ENCODE measurements around the gene PM20D1.

PM20D1 gene

DNA sequence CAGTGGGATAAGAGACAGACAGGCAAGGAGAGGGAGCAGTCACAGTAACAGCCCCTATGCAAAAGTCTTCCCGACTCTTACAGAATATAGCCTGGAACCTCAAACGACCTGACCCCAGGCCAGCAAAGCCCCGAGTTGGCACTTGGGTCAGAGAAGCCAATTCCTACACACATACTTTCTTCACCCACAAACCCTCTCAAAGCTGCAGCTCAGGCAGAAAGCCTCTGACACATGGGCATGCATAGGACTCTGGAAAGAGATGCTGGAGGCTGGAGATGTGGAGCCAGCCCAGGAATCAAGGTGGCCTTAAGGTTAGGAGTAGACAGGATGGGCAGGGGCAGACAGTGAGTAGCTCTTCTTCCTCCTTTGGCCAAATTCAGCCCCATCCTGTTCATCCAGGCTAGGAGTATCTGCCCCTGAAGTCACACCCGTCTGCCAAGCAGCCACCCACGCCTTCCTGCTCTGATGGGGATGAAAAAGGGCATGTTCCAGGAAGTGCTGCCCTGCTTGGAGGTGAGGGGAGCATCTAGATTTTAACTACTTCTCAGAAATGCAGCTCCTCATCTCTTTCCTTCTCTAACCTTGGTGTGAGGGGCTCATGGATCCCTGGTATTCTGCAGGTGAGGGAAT lies 44.7 kb downstream of the PM20D1 start:
- no peak overlapping the region for H3K4me3 ChIP-seq (ENCODE audit: low read depth, low read length)

DNA sequence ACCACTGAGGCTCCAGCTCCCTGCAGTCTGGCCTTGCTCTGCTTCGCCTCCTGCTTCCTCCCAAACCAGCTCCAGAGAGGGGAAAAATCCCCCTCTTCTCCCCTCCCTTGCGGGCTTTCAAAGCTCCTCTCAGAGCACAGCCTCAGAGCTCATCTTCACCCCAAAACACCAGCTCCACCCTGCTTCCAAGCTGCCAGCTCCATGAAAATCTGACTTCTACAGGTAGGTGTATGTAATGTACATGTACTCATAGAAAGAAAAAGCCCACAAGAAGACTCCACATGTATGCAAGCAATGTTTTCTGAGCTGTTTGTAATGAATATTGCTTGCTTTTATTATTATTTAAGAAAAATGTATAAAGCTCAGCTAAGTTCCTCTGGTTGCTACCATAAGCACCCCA lies 45.3 kb downstream of the PM20D1 start:
- no peak overlapping the region for H3K4me3 ChIP-seq (ENCODE audit: low read depth, low read length)

DNA sequence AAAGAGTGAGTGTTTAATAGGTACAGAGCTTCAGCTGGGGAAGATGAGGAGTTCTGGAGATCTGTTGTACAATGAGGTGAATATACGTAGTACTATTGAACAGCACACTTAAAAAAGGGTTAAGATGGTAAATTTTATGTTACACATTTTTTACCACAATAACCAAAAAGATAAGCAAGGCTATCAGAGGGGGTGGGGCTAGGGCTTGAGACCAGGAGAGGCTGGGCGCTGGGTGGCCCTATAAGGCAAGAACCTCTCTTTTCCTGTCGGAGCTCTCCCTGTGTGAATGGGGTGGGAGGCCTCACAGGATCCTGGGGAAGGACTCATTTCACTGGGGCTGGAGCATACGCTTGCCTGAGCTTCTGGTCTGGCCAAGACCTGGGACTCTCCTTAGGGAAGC lies 45.9 kb downstream of the PM20D1 start:
- H3K4me3 ChIP-seq (ENCODE audit: low read depth, low read length): no peak overlapping the region

DNA sequence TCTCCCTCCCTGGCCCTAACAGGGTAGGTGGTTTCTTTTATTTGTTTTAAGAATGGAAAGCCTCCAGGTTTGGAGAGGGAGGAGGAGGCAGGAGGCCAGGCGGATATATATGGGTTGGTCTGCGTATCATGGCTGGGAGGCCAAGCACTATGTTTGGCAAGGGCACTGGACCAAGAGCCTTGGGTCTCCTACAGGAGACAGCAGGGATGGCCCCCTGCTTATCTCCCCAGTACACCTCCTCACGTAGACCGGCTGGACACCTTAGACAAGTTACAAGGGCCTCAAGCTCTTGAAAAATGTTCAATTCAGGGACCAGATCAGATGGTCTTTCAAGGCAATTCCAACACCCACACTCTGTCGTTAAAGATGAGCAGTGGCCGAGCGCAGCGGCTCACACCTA lies 47.9 kb downstream of the PM20D1 start:
- no peak overlapping the region for H3K4me3 ChIP-seq (ENCODE audit: low read depth, low read length)

DNA sequence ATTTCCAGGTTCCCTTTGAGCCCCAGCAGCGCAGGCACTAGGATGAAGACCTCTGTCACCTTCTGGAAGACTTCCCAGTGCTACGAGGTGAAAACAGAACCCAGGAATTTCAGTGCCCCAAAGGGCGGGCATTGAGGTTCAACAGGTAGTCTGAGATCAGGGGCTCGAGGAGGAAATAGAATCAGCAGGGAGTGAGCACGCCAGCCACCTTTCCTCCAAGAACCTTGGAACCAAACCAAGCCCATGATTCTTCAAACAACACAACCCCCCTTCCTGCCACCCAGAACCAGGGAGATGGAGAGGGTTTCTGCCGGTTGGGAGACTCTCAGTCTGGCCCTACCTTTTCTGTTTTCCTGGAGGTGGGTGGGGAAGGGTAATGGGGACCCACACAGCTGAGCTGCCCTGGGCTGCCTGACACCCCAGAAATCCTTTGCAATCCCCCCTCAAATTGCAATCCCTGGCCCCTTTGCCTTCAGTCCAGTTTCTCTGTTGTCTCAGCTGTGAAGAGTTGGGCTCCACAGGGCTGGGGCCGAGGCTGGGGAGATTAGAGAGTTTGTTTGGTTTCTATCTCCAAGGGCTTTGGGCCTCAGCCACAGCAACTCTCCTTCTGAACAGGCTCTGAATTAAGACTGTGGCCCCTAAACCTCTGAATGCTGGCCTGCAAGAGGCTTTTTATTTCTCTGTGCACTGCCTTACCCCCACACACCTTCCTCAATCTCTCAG lies 48.8 kb downstream of the PM20D1 start:
- no peak overlapping the region for H3K4me3 ChIP-seq (ENCODE audit: low read depth, low read length)

DNA sequence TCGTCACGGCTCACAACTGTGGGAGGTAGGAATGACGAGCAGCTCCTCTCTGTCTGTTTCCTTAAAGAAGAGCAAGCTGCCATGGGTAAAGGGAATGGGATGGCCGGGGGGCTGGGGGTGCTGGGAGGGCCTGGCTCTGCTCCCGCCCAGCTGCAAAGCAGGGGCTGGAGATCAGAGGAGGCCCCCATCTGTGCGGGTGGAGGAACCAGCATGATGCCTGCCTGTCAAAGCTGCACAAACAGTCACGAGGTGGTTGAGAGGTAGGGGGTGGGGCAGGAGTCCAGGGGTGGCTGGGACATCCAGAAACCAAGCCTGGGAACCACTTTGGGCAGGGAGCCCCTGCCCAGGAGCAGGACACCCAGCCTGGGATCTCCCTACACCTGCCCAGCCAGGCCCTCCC lies 49.5 kb downstream of the PM20D1 start:
- no peak overlapping the region for H3K4me3 ChIP-seq (ENCODE audit: low read depth, low read length)

DNA sequence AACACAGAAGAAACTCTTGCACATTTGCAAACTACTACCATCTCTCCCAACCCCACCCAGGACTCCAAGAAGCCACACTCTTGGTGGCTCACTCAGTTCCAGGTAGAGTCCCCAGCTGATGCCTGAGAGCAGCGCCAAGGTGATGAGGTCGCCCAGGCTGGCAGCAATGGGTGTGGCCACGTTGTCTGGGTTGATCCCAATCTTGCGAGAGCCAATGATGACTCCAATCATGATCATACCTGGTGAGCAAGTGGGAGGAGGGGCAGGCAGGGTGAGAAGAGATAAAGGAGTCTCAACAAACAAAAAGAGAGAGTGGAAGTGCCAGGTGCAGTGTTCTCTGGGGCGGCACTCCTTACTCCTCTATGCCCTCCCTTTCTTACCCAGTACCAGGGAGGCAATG lies 51.4 kb downstream of the PM20D1 start:
- H3K4me3 ChIP-seq (ENCODE audit: low read depth, low read length): no peak overlapping the region

DNA sequence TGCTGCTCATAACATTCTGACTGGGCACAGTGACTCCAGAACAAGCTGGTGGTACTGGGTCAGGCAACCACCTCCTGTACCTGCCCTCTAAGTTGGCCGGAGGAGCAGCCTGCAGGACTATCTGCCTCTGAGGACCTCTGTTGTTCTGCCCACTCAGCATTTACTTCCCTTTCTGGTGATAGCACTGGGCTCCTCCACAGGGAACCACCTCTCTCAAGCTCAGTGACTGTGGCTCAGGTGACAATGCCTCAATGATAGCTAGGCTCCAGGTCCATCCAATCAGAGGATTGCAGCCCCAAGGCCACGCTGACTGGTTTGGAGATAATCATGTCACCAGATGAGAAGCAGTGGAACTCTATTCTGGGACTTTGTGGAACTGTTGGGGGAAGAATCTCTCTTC lies 52.8 kb downstream of the PM20D1 start:
- no peak overlapping the region for H3K4me3 ChIP-seq (ENCODE audit: low read depth, low read length)

DNA sequence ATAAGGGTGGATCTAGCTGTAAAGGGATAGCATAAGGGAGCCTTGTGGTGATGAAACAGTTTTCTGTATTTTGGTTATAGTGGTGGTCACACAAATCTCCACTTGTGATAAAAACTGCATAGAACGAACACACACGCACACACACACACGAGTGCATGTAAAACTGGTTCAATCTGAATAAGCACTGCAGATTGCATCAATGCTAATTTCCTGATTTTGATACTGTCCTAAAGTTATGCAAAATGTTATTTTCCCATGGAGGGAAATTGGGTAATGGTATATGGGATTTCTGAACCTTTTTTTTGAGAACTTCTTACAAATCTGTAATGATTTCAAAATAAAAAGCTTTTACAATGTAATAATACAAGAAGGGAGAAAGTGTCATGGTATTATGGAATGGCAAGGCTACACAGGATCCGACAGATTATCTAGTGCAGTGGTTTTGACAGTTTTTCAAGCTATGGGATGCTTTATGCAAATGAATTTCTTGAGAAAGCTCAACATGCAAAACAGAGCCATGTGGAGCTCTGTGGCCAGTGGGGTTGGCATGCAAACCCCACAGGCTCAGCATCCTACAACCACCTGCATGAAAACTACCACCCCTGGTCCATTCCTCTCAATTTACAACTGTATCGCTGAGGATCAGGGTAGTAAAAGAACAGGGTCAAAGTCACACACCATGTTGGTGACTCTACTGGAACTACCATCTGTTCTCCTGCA lies 55.8 kb downstream of the PM20D1 start:
- H3K4me3 ChIP-seq (ENCODE audit: low read depth, low read length): no peak overlapping the region

DNA sequence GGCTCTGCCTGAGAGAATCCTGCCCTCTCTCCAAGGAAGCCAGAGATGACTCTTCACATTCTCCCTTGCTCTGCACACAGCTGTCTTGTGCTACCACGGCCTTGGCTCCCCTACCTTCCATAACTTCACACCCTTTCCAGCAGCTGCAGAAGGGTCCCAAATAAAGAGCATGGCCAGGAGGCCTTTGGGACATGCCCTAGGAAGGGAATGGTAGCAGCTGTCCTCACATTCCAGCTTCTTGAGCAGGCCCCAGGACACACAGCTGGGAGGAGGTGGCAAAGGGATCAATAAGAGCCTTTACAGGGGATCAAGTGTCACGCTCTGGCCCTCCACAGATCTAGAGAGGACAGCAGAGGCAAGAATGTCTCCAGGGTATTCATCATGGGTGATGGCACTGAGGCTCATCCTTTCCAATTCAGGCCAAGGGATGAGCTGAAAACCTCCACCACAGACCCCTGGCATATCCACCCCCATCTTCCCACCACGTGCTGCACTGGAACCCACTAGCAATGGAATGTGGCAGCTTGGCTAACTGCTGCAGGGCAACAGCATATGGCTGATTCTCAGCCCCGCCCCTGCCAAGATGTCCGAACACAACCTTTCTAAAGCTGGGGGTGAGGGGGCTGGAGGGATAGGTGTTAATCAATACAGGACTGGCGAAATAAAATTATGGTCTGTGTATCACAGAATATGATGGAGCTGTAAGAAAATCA lies 56.8 kb downstream of the PM20D1 start:
- no peak overlapping the region for H3K4me3 ChIP-seq (ENCODE audit: low read depth, low read length)

DNA sequence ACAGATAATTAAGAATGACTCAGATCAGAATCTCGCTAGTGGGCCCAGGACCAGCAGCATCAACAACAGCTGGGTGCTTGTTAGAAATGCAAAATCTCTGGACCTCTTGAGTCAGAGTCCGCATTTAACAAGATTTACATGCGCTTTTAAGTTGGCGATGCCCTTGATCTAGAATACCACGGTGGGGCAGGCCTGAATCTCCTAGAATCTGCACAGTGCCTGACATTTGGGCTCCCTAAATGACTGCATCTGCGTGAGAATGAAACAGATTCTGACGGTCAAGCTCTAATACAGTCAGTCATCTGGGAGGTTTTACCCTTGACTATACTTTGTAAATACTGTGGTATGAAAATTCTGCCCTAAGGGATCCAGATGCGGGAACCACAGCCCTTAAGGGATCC lies 57.5 kb downstream of the PM20D1 start:
- no peak overlapping the region for H3K4me3 ChIP-seq (ENCODE audit: low read depth, low read length)

DNA sequence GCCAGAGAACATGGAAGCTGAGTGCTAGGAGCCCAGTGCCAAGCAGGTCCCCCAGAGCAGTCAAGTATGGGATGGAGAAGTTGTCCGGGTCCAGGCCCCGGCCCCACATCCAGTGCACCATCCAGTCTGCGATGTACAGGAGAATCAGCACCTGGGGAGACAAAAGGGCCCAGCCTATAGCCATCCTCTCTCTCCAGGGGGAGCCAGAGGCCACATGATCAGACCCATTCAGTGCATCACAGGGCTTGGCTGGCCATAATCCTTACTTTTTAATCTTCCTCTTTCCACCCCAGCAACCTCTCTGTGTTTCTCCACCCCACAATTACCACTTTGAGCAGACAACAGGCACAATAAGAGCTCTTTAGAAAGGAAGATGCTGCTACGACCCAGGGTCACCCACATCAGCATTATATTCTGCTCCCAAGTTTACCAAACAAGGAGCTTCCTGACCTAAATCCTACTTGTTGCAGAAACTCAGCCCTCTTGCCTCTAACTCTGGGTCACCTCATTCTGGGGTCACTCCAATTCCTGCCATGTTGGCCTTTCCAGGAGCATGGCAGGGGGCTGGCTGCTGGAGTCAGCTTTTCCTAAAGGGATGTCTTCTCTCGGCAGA lies 58.3 kb downstream of the PM20D1 start:
- H3K4me3 ChIP-seq (ENCODE audit: low read depth, low read length): no peak overlapping the region

DNA sequence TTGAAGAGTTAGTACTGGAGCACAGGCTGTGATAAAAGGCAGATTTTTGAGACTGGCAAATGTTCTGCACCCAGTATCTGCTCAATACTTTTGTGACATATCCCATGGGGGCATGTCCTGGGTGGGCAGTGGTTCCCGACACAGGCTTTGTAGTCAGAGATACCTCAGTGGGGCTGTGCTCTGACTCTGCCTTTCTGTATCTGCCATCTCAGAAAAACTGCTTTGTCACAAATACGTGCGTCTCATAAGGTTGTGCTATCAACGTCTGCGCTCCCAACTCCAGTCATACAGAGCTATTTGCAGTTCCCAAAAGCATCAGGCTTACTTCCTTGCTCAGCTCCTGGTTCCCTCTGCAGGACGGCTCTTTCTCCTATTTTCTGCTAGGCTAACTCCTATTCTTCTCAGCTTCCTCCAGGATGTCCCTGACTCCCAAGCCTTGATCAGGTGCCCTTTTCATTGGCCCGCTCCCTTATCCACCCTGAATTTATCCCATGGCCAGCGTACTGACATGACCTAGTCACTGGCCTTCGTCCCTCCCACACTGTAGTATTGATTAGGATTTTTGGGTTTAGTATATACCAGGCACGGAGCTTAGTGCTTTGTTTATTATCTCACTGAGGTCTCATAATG lies 62.5 kb downstream of the PM20D1 start:
- H3K4me3 ChIP-seq (ENCODE audit: low read depth, low read length): no peak overlapping the region

DNA sequence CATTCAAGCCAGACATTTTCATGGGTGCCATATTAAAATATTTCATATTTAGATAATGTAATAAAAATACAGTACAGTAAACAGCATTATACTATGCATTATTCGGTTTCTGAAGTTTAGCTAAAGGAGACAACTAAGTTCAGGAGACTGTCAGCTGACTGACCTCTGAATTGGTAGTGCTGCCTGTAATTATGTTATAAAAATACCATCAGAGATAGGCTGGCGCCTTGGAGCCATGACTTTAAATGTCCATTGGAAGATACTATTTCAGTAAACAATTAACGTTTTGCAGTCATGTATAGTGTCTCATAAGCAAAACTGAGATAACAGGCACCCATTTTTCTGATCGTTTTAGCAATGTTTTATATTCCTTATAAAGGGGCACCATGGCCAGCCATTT lies 63.3 kb downstream of the PM20D1 start:
- H3K4me3 ChIP-seq (ENCODE audit: low read depth, low read length): no peak overlapping the region

DNA sequence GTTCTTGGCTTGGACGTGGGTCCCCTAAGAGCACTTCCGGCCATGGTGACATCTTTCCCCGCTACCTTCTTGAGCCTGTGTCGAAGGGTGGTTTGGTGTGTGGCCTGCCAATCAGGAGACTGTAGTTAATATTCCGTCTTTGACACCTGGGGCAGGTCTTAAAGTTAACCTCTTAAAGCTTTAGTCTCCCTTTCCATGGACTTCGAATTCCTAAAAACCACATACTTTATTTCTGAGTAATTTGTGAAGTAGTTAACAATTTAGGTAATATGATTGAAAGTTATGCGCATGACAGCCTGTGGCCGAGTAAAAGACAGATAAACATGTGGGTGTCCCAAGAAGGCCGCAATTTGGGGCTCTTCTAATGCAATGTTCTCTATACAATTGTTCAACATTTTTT lies 64.5 kb downstream of the PM20D1 start:
- no peak overlapping the region for H3K4me3 ChIP-seq (ENCODE audit: low read depth, low read length)

DNA sequence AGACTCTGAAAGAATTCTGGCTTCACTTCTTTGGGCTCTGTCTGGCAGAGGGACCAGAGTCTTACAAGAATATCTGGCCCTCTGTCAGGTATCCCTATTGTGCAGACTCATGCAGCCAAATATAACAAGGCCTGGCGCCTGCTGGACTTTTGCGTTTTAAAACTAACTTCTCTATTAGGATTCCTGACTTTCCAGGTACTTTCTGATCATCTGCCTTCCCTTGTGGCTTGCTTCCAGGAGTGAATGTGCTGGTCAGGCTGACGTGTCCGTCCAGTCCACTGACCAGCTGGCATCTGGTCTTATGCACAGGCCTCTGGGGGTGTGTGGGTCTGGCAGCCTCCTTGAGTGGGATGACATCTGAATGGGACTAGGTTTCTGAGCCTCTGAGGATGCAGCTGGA lies 66.0 kb downstream of the PM20D1 start:
- H3K4me3 ChIP-seq (ENCODE audit: low read depth, low read length): no peak overlapping the region

DNA sequence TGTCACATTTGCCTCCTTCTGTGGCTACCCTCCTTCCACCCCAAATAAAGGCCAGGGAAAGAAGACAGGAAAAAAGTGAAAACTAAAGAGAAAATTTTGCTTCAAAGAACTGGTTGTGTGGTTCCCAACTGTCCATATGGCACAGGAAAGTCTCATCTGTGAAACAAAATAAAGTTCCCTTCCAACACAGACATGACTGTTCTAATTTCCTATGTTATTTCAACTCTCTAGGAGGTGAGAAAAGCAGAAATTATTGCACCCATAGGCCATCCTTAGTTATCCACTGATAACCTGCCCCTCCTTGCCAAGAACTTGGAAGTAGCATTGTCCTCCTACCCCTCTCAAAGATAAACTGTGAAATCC lies 66.5 kb downstream of the PM20D1 start:
- H3K4me3 ChIP-seq (ENCODE audit: low read depth, low read length): no peak overlapping the region

DNA sequence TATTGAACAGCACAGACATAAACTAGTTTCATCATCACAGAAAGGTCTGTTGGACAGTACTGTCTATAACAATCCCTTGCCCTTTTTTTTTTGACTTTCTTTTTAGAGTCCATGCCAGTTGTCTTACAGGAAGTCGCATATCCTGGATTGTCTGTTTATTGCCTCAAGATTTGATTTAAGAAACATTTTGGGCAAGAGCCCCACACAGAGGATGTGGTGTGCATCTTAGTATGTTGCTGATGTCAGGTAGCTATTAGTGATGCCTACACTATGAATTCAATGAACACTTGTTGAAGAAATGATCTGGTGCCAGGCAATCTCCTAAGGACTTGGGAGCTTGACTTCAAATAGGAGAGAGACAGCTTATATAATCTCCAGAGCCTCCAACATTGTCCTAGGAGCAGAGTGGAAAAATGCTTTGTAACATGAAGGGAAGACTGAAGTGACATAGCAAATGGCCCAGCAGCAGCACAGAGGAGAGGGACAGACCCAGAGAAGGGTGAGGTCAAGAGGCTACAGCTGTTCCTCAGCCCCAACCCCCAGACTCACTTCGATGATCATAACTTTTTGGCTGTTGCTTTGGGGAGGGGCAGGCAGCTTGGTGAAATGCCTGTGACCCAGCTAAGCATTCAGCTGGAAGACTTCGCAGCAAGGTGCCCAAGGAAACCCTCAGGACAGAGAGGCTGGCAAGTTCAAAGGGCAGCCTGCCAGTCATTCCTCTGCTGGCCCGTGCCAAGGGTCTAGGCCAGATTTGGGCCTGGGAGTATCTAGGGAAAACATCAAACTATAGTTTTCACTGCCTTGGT lies 67.1 kb downstream of the PM20D1 start:
- H3K4me3 ChIP-seq (ENCODE audit: low read depth, low read length): no peak overlapping the region

DNA sequence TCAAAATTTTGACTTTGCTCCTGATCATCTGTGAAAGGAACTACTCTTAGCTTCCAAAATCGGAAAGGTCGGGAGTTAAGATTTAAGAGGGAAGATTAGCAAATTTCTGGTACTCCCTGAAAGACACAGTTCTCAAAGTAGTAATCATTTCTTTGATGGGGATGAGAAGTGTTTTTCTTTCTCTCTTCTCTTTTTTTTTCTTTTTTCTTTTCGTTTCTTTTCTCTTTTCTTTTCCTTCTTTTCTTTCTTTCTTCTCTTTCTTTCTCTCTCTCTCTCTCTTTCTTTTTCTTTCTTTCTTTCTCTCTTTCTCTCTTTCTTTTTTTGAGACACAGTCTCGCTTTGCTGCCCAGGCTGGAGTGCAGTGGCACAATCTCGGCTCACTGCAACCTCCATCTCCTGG lies 69.6 kb downstream of the PM20D1 start:
- no peak overlapping the region for H3K4me3 ChIP-seq (ENCODE audit: low read depth, low read length)

All from iPS-11a (cell line).